SK-N-MC (cell line): ENCODE results near the gene POU3F1.

Experiments used
- EZH2 ChIP-seq: fragments of 200-600 bp; sonication (generic); IDR thresholded peaks from one replicate; pipeline ENCODE4 v1.6.1; 2017; ENCODE audit warnings: antibody characterized with exemption
- POLR2AphosphoS5 ChIP-seq: IDR thresholded peaks from 2 replicates; pipeline ENCODE4 v1.6.1; 2012; ENCODE audit warnings: mild to moderate bottlenecking, low read depth, low read length, borderline replicate concordance

GRCh38 chr1:38059635-38060250 is 13.2 kb upstream of the POU3F1 start:
- TF ChIP-seq EZH2 = no peak
- no peak for TF ChIP-seq POLR2AphosphoS5
